ENCODE data around the gene CPNE7.

- TF ChIP-seq POLR2A (IDR thresholded peaks at IDR 0.05) (no peak), CTCF (IDR thresholded peaks at IDR 0.05) (no peak)
These were observed 42.8 kb downstream of the CPNE7 start for GRCh38 chr16:89618109-89618998.
